PC-9 (cell line): ENCODE results near the gene HOXC13.

Experiments used
- CTCF ChIP-seq: fragments of 200-600 bp; sonication (generic); conservative IDR thresholded peaks from 2 replicates; pipeline ENCODE4 v1.6.1; 2017; ENCODE audit warnings: mixed run types, antibody characterized with exemption, mild to moderate bottlenecking, moderate library complexity
- EZH2 ChIP-seq: fragments of 200-600 bp; sonication (generic); IDR thresholded peaks from 2 replicates; pipeline ENCODE4 v1.8.0; 2017; ENCODE audit warnings: antibody characterized with exemption, low read depth

GRCh38 chr12:53990311-53991076 is 51.9 kb downstream of the HOXC13 start:
- no peak for TF ChIP-seq CTCF
- TF ChIP-seq EZH2: no peak
